ENCODE results near the gene AUTS2. TPM values are rescaled to one million over a fixed set of nuclear protein-coding genes. Genes with fewer than 3 reads are reported as not detected.

The AUTS2 gene
- total RNA-seq, 2 experiments from 2014 or later = 15.2 to 16.3 TPM

DNA sequence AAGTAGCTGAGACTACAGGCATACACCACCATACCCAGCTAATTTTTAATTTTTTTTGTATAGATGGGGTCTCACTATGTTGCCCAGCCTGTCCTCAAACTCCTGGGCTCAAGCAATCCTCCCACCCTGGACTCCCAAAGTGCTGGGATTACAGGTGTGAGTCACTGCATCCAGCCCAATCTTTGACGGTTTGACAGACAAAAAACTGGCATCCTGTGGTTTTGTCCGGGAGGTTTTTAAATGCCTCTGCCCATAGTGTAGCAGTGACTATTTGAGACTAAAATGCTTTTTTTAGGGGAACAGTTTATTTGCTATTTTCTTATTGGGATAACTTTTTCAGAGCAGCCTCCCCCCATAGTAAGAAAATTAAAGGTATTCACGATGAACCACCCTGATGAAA, 1010.0 kb downstream of the AUTS2 start:
- ChIA-PET CTCF (no interaction called here), POLR2A (no interaction called here)
- ATAC-seq (no peak), DNase-seq (no peak)
- Mint-ChIP-seq H3K4me1 (ENCODE audit: low read depth) (no peaks in the 10 kb centered on the region), H3K36me3 (ENCODE audit: low read depth) (no peaks in the 10 kb centered on the region), H3K27ac (no peak overlapping the region), H3K9me3 (ENCODE audit: insufficient read depth) (no peaks in the 10 kb centered on the region), H3K27me3 (ENCODE audit: low read depth) (peaks cover 14% of the 10 kb centered on the region), H3K4me3 (no peak overlapping the region)

DNA sequence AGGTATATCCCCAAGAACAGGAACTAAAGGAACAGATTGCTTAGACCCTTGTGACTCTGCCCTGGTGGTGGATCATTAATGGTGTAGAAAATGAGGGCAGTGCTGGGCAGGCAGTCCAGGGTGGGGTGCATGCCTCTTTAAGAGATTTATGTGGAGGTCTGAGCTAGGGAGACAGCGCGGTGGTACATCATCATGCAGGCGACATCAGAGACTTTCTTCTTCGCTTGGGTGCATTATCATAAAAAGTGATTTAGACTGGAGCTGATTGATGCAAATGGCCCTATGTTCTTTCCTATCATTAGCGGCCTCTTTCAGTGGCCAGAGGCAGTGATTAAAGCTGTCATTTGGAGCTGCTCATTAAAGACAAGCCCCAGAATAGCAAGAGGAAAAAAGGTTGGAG, 1014.5 kb downstream of the AUTS2 start:
- no peak overlapping the region for H3K27ac Mint-ChIP-seq
- H3K4me1 Mint-ChIP-seq (ENCODE audit: low read depth) = peaks cover 2% of the 10 kb centered on the region
- peaks cover 21% of the 10 kb centered on the region for H3K27me3 Mint-ChIP-seq (ENCODE audit: low read depth)
- CTCF ChIA-PET = no interaction called here
- no peak overlapping the region for H3K4me3 Mint-ChIP-seq
- ATAC-seq (no peak), DNase-seq (no peak)
- H3K9me3 Mint-ChIP-seq (ENCODE audit: insufficient read depth) = no peaks in the 10 kb centered on the region
- POLR2A ChIA-PET = no interaction called here
- no peaks in the 10 kb centered on the region for H3K36me3 Mint-ChIP-seq (ENCODE audit: low read depth)

DNA sequence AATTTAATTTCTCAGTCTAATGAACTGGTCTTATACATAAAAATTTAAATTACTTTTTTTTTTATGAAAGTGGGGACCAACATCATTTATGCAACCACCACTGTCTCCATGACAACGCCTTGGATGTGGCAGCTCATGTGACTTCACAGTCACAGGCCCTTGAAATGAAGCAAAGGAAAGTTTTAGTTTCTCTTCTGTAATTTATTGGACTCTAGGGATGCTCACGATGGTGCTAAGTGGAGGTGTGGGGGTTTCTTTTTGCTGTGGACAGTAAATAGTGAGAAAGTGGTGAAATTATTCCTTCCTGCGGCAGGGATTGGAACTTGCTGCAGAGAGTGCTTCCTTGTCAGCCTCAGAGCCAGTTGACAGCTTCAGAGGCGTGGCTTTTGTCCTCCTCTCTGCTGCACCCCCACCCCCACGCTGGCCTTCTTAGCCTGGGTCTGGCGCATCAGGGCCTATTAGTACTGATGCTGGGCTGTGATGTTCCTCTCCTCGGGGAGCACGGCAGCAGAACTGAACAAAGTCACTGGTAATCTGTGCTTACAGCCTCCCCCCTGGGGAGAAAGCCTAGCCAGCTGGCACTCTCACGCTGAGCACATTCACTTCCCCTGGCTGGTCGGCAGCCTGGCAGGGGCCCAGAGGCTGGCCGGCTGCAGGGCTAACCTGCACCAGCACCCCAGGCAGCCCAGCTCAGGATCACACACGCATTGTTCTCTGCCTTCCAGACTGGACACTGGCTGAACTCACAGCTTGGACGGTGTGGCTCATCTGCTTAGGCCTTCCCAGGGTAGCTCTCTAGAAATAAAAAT, 1016.2 kb downstream of the AUTS2 start:
- Mint-ChIP-seq H3K27ac (no peak overlapping the region), H3K9me3 (ENCODE audit: insufficient read depth) (no peaks in the 10 kb centered on the region), H3K36me3 (ENCODE audit: low read depth) (no peaks in the 10 kb centered on the region), H3K4me1 (ENCODE audit: low read depth) (peaks cover 2% of the 10 kb centered on the region), H3K27me3 (ENCODE audit: low read depth) (peaks cover 20% of the 10 kb centered on the region), H3K4me3 (no peak overlapping the region)
- ATAC-seq = peak; percentile 36
- no peak for DNase-seq
- POLR2A ChIA-PET = no interaction called here
- CTCF ChIA-PET = no interaction called here

DNA sequence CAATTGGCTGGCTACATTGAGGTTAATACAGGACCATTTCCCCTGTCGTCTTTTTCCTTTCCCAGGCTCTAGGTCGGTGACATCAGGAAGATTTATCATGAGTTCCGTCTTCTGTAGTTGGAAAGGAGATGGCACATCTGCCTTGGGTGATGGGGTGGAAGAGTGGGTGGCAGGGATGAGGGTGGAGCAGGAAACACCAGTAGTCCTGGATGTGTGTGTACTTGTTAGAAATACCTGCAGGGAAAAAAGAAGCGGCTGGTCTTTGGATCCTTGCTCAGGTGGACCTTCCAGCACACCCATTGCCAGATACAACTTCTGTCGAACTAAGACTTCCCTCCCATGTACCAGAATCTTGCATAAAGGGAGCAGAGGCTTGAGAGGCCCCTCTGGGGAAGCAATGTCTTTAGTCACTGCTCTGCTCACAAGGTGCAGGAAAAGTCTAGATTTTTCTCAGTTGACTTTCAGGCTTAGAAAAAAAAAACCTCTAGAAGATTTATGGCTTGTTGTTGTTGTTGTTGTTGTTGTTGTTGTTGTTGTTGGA, 1016.9 kb downstream of the AUTS2 start:
- ChIA-PET POLR2A (no interaction called here), CTCF (no interaction called here)
- DNase-seq = no peak
- H3K27me3 Mint-ChIP-seq (ENCODE audit: low read depth) = peaks cover 18% of the 10 kb centered on the region
- H3K36me3 Mint-ChIP-seq (ENCODE audit: low read depth) = no peaks in the 10 kb centered on the region
- H3K4me1 Mint-ChIP-seq (ENCODE audit: low read depth) = peaks cover 2% of the 10 kb centered on the region
- no peak for ATAC-seq
- no peak overlapping the region for H3K27ac Mint-ChIP-seq
- no peak overlapping the region for H3K4me3 Mint-ChIP-seq
- H3K9me3 Mint-ChIP-seq (ENCODE audit: insufficient read depth) = no peaks in the 10 kb centered on the region

GRCh38 chr7:70616211-70616610, 1017.9 kb downstream of the AUTS2 start:
- ChIA-PET CTCF (no interaction called here), POLR2A (no interaction called here)
- Mint-ChIP-seq H3K4me1 (ENCODE audit: low read depth) (peaks cover 2% of the 10 kb centered on the region), H3K4me3 (no peak overlapping the region), H3K9me3 (ENCODE audit: insufficient read depth) (no peaks in the 10 kb centered on the region), H3K27me3 (ENCODE audit: low read depth) (peaks cover 11% of the 10 kb centered on the region), H3K36me3 (ENCODE audit: low read depth) (no peaks in the 10 kb centered on the region), H3K27ac (no peak overlapping the region)
- DNase-seq (no peak), ATAC-seq (no peak)

GRCh38 chr7:70616821-70617220, 1018.5 kb downstream of the AUTS2 start:
- Mint-ChIP-seq H3K4me3 (no peak overlapping the region), H3K36me3 (ENCODE audit: low read depth) (no peaks in the 10 kb centered on the region), H3K27ac (no peak overlapping the region), H3K27me3 (ENCODE audit: low read depth) (peaks cover 9% of the 10 kb centered on the region), H3K9me3 (ENCODE audit: insufficient read depth) (no peaks in the 10 kb centered on the region), H3K4me1 (ENCODE audit: low read depth) (peaks cover 2% of the 10 kb centered on the region)
- CTCF ChIA-PET = no interaction called here
- ATAC-seq (no peak), DNase-seq (no peak)
- POLR2A ChIA-PET = no interaction called here

DNA sequence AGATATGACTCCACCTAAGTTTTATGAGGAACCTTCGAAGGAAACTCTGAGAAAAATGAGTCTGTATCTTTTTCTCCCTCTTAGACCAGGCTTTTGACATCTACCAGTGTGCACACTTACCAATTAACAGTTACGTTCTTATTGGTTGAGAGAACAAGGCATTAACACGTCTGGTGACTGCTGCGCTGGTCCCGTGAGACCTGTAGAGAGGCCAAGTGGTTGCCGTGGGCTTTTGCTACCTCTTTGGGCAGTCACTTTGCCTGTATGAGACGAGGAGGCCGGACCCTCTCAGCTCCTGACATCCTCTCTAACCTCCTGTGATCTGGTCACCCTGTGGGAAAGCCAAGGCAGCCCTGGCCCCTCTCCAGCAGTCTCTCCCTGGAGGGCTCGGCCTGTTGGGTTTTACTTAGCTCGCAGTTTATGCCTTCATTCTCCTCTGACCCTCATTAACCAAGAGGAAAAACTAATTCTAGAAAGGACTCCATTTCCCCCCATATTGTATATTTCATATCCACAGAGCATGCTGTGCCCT, 1019.8 kb downstream of the AUTS2 start:
- H3K4me1 Mint-ChIP-seq (ENCODE audit: low read depth) = peaks cover 2% of the 10 kb centered on the region
- CTCF ChIA-PET = no interaction called here
- H3K9me3 Mint-ChIP-seq (ENCODE audit: insufficient read depth) = no peaks in the 10 kb centered on the region

DNA sequence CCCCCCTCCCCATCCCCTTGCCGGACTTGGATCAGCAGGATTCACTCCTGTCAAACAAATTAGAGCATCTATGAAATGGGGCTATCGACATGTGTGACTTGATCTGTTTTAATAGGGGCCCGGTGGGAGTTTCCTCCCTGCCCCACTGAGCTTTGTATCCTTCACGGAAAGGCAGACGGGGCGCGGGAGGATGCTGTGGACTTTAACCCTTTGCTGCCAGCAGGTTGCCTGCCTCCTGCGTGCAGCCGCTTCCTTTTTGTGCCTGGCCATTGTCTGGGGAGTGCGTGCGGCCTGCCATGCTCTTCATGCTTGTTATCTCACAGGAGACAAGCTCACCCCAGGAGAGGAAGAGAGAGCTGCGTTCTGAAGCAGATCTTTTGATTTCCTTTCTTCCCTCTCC, 1020.9 kb downstream of the AUTS2 start:
- Mint-ChIP-seq H3K27me3 (ENCODE audit: low read depth) (peaks cover 13% of the 10 kb centered on the region), H3K36me3 (ENCODE audit: low read depth) (no peaks in the 10 kb centered on the region), H3K27ac (no peak overlapping the region), H3K4me1 (ENCODE audit: low read depth) (peaks cover 2% of the 10 kb centered on the region), H3K9me3 (ENCODE audit: insufficient read depth) (no peaks in the 10 kb centered on the region), H3K4me3 (no peak overlapping the region)
- CTCF ChIA-PET = no interaction called here
- no peak for DNase-seq
- ATAC-seq = no peak
- POLR2A ChIA-PET = no interaction called here

More for the DNA sequence above, 1019.8 kb downstream of the AUTS2 start:
- no peak for DNase-seq
- POLR2A ChIA-PET = no interaction called here
- no peak for ATAC-seq
- H3K27me3 Mint-ChIP-seq (ENCODE audit: low read depth) = peaks cover 13% of the 10 kb centered on the region
- no peak overlapping the region for H3K27ac Mint-ChIP-seq
- no peak overlapping the region for H3K4me3 Mint-ChIP-seq
- H3K36me3 Mint-ChIP-seq (ENCODE audit: low read depth) = no peaks in the 10 kb centered on the region

DNA sequence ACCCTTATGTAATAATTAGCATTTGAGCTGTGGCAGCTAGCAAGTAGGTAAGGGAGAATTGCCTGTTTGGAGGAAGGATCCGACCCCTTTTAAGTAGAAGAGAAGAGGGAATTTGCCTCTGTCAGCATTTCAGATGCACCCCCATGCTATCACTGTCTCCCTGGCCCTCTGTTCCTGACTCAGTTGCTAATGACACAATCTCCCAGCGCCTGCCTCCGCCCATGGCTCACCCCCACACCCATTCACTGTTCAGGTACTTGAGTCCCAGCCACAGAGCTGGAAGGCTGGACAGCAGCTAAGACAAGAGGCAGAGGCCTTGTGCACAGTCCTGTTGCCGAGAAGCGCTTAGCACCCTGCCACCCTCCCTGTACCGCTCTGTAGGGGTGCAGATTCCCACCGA, 1021.4 kb downstream of the AUTS2 start:
- ATAC-seq (no peak), DNase-seq (no peak)
- H3K36me3 Mint-ChIP-seq (ENCODE audit: low read depth) = no peaks in the 10 kb centered on the region
- no peaks in the 10 kb centered on the region for H3K4me1 Mint-ChIP-seq (ENCODE audit: low read depth)
- H3K9me3 Mint-ChIP-seq (ENCODE audit: insufficient read depth) = no peaks in the 10 kb centered on the region
- no peak overlapping the region for H3K27ac Mint-ChIP-seq
- H3K27me3 Mint-ChIP-seq (ENCODE audit: low read depth) = peaks cover 13% of the 10 kb centered on the region
- ChIA-PET POLR2A (no interaction called here), CTCF (no interaction called here)
- no peak overlapping the region for H3K4me3 Mint-ChIP-seq

GRCh38 chr7:70620333-70621055, 1022.2 kb downstream of the AUTS2 start:
- DNase-seq = no peak
- Mint-ChIP-seq H3K4me3 (no peak overlapping the region), H3K27ac (no peak overlapping the region), H3K27me3 (ENCODE audit: low read depth) (peaks cover 13% of the 10 kb centered on the region), H3K9me3 (ENCODE audit: insufficient read depth) (no peaks in the 10 kb centered on the region), H3K36me3 (ENCODE audit: low read depth) (no peaks in the 10 kb centered on the region), H3K4me1 (ENCODE audit: low read depth) (no peaks in the 10 kb centered on the region)
- ATAC-seq = no peak
- POLR2A ChIA-PET = no interaction called here
- CTCF ChIA-PET = no interaction called here

- H3K27ac Mint-ChIP-seq = no peak overlapping the region
- peaks cover 8% of the 10 kb centered on the region for H3K27me3 Mint-ChIP-seq (ENCODE audit: low read depth)
- ChIA-PET CTCF (no interaction called here), POLR2A (no interaction called here)
- no peak overlapping the region for H3K4me3 Mint-ChIP-seq
- H3K9me3 Mint-ChIP-seq (ENCODE audit: insufficient read depth) = no peaks in the 10 kb centered on the region
- H3K36me3 Mint-ChIP-seq (ENCODE audit: low read depth) = no peaks in the 10 kb centered on the region
- no peak for DNase-seq
- no peaks in the 10 kb centered on the region for H3K4me1 Mint-ChIP-seq (ENCODE audit: low read depth)
- no peak for ATAC-seq
These were observed 1023.8 kb downstream of the AUTS2 start for GRCh38 chr7:70621954-70622600.

DNA sequence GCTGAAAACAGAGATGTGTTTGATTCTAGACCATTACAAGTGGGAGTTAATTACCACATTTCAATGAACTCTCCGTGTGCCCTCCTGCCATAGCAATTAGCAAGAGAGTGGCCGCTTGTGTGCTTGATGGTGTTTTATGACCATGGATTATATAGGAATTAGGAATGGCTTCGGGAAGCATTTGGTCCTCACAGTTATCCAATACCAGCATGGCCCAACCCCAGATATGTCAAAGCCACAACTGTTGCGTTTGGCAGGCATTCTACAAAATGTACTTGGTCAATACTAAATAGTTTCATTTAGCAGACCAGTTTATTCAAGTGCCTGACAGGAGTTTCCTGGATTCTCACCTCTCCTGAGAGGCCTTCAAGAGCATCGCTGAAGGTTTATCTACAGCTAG, 1024.7 kb downstream of the AUTS2 start:
- DNase-seq (no peak), ATAC-seq (no peak)
- POLR2A ChIA-PET = no interaction called here
- Mint-ChIP-seq H3K36me3 (ENCODE audit: low read depth) (no peaks in the 10 kb centered on the region), H3K27me3 (ENCODE audit: low read depth) (peaks cover 7% of the 10 kb centered on the region), H3K27ac (no peak overlapping the region), H3K4me3 (no peak overlapping the region), H3K4me1 (ENCODE audit: low read depth) (no peaks in the 10 kb centered on the region), H3K9me3 (ENCODE audit: insufficient read depth) (no peaks in the 10 kb centered on the region)
- CTCF ChIA-PET = no interaction called here

All from activated CD8-positive, alpha-beta T cell treated with anti-CD3 and anti-CD28 coated beads, Interleukin-2, amount 10 ng/mL, durations not matched to agents 7 days and 5 days (primary cell).